ENCODE measurements around the gene PLA2G4B. TPM values are rescaled to one million over a fixed set of nuclear protein-coding genes. Genes with fewer than 3 reads are reported as not detected.
A peak's percentile ranks its signal among the peaks of the same experiment; 100 is the strongest.

The PLA2G4B gene
- total RNA-seq, 1 donor from 2014 or later: 1.8 TPM

DNA sequence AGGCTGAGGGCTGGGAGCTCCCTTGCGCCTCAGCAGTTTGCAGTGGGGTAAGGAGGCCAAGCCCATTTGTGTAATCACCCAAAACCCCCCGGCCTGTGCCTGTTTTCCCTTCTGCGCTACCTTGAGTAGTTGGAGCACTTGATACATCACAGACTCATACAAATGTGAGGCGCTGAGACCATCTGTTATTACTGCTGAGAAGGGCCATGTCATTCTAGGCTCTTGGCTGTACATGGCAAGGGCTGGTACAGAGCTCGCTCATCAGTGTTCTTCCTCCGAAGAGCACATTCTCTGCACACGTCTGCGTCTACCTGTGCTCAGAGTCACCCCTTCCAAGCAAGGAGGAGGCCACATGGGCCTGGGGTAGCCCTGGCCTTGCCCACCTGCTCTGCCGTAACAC is 9.3 kb downstream of the PLA2G4B start:
- Mint-ChIP-seq H3K27ac (ENCODE audit: unreplicated experiment) (no peak overlapping the region), H3K27me3 (ENCODE audit: low read depth, unreplicated experiment) (peaks cover 4% of the 10 kb centered on the region), H3K4me3 (ENCODE audit: unreplicated experiment) (no peak overlapping the region), H3K9me3 (ENCODE audit: unreplicated experiment) (no peaks in the 10 kb centered on the region), H3K36me3 (ENCODE audit: low read depth, unreplicated experiment) (peaks cover 16% of the 10 kb centered on the region), H3K4me1 (ENCODE audit: low read depth, unreplicated experiment) (peaks cover 5% of the 10 kb centered on the region)
- Histone ChIP-seq H3K4me2 (ENCODE audit: low read length) (no peak overlapping the region), H3K27ac (ENCODE audit: low read depth, low read length) (no peak overlapping the region), H2AFZ (ENCODE audit: low read depth, low read length) (no peak overlapping the region), H3K4me1 (ENCODE audit: insufficient read depth, low read length) (no peaks in the 10 kb centered on the region), H3K79me2 (ENCODE audit: insufficient read depth, low read length) (no peaks in the 10 kb centered on the region), H3K9me3 (ENCODE audit: insufficient read depth, low read depth, low read length) (no peaks in the 10 kb centered on the region), H3K4me3 (ENCODE audit: insufficient read depth, low read depth, low read length) (no peak overlapping the region), H4K20me1 (ENCODE audit: insufficient read depth, low read length) (no peaks in the 10 kb centered on the region), H3K9ac (ENCODE audit: low read length) (no peak overlapping the region), H3K36me3 (ENCODE audit: insufficient read depth, low read length) (peaks cover 3% of the 10 kb centered on the region), H3K27me3 (ENCODE audit: insufficient read depth, low read length) (no peaks in the 10 kb centered on the region)
- TF ChIP-seq, protein P1, sequence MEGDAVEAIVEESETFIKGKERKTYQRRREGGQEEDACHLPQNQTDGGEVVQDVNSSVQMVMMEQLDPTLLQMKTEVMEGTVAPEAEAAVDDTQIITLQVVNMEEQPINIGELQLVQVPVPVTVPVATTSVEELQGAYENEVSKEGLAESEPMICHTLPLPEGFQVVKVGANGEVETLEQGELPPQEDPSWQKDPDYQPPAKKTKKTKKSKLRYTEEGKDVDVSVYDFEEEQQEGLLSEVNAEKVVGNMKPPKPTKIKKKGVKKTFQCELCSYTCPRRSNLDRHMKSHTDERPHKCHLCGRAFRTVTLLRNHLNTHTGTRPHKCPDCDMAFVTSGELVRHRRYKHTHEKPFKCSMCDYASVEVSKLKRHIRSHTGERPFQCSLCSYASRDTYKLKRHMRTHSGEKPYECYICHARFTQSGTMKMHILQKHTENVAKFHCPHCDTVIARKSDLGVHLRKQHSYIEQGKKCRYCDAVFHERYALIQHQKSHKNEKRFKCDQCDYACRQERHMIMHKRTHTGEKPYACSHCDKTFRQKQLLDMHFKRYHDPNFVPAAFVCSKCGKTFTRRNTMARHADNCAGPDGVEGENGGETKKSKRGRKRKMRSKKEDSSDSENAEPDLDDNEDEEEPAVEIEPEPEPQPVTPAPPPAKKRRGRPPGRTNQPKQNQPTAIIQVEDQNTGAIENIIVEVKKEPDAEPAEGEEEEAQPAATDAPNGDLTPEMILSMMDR (IDR thresholded peaks at IDR 0.05; ENCODE audit: insufficient read depth, low read depth, low read length): no peak
- FAIRE-seq (no peak), DNase-seq (ENCODE audit: low read depth) (no peak)

DNA sequence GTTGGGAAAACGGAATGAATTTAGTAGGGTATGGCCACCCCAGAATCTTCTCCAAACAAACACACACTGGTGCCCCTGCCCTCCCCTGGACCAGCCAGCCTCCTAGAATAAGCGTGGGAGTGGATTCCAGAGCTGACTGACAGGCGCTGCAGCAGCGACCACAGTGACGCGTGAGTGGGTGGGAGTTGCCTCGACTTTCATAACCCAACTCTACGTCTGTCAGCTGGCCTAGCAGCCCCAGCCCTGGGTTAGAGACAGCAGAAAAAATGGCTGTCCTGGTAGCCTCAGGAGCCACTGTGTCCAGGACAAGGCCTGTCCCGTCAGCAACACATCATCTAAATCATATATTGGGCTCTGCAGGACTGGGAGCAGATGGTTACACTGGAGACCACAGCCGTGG is 10.0 kb downstream of the PLA2G4B start:
- Histone ChIP-seq H3K27ac (ENCODE audit: low read depth, low read length) (no peak overlapping the region), H3K36me3 (ENCODE audit: insufficient read depth, low read length) (peaks cover 3% of the 10 kb centered on the region), H3K9ac (ENCODE audit: low read length) (no peak overlapping the region), H3K79me2 (ENCODE audit: insufficient read depth, low read length) (no peaks in the 10 kb centered on the region), H3K4me1 (ENCODE audit: insufficient read depth, low read length) (no peaks in the 10 kb centered on the region), H3K9me3 (ENCODE audit: insufficient read depth, low read depth, low read length) (no peaks in the 10 kb centered on the region), H3K4me2 (ENCODE audit: low read length) (no peak overlapping the region), H4K20me1 (ENCODE audit: insufficient read depth, low read length) (no peaks in the 10 kb centered on the region), H2AFZ (ENCODE audit: low read depth, low read length) (no peak overlapping the region), H3K4me3 (ENCODE audit: insufficient read depth, low read depth, low read length) (no peak overlapping the region), H3K27me3 (ENCODE audit: insufficient read depth, low read length) (no peaks in the 10 kb centered on the region)
- DNase-seq (ENCODE audit: low read depth) (no peak), FAIRE-seq (no peak)
- Mint-ChIP-seq H3K27ac (ENCODE audit: unreplicated experiment) (no peak overlapping the region), H3K4me3 (ENCODE audit: unreplicated experiment) (peak overlapping the region; percentile 14), H3K4me1 (ENCODE audit: low read depth, unreplicated experiment) (peaks cover 5% of the 10 kb centered on the region), H3K9me3 (ENCODE audit: unreplicated experiment) (no peaks in the 10 kb centered on the region), H3K27me3 (ENCODE audit: low read depth, unreplicated experiment) (peaks cover 4% of the 10 kb centered on the region), H3K36me3 (ENCODE audit: low read depth, unreplicated experiment) (peaks cover 16% of the 10 kb centered on the region)
- TF ChIP-seq, protein P1 (IDR thresholded peaks at IDR 0.05; ENCODE audit: insufficient read depth, low read depth, low read length): no peak
- no peak for TF ChIP-seq EZH2 (IDR thresholded peaks at IDR 0.05; ENCODE audit: insufficient read depth, low read length)

DNA sequence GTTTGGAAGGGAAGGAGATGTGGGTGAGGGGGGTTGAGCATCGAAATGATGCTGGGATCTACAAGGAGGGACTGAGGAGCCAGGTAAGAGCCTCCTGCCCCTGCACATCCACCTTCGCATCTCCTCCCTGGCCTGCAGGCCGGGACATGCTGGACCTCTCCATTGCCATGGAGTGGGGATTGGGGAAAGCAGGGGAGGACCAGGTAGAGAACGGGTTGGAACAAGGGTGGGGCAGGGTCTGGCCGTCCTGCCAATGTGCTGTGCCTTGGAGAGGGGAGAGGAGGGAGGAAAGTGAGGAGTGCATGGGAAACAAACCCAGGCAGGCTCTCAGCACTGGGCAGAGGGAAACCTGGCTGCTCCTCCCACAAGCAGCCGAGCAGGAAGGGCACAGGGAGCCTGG is 10.6 kb downstream of the PLA2G4B start:
- no peak overlapping the region for H3K4me3 Mint-ChIP-seq (ENCODE audit: unreplicated experiment)
- TF ChIP-seq, protein P1 (IDR thresholded peaks at IDR 0.05; ENCODE audit: insufficient read depth, low read depth, low read length): no peak
- no peak for TF ChIP-seq EZH2 (IDR thresholded peaks at IDR 0.05; ENCODE audit: insufficient read depth, low read length)
- Histone ChIP-seq H3K9ac (ENCODE audit: low read length) (no peak overlapping the region), H3K27me3 (ENCODE audit: insufficient read depth, low read length) (no peaks in the 10 kb centered on the region), H3K79me2 (ENCODE audit: insufficient read depth, low read length) (no peaks in the 10 kb centered on the region), H4K20me1 (ENCODE audit: insufficient read depth, low read length) (no peaks in the 10 kb centered on the region), H3K4me2 (ENCODE audit: low read length) (no peak overlapping the region), H2AFZ (ENCODE audit: low read depth, low read length) (no peak overlapping the region), H3K9me3 (ENCODE audit: insufficient read depth, low read depth, low read length) (no peaks in the 10 kb centered on the region), H3K4me1 (ENCODE audit: insufficient read depth, low read length) (no peaks in the 10 kb centered on the region), H3K27ac (ENCODE audit: low read depth, low read length) (no peak overlapping the region), H3K4me3 (ENCODE audit: insufficient read depth, low read depth, low read length) (no peak overlapping the region), H3K36me3 (ENCODE audit: insufficient read depth, low read length) (peaks cover 3% of the 10 kb centered on the region)
- peaks cover 4% of the 10 kb centered on the region for H3K27me3 Mint-ChIP-seq (ENCODE audit: low read depth, unreplicated experiment)
- DNase-seq (ENCODE audit: low read depth): no peak
- no peak for FAIRE-seq
- H3K36me3 Mint-ChIP-seq (ENCODE audit: low read depth, unreplicated experiment): peaks cover 16% of the 10 kb centered on the region
- H3K4me1 Mint-ChIP-seq (ENCODE audit: low read depth, unreplicated experiment): peaks cover 5% of the 10 kb centered on the region
- no peak overlapping the region for H3K27ac Mint-ChIP-seq (ENCODE audit: unreplicated experiment)
- no peaks in the 10 kb centered on the region for H3K9me3 Mint-ChIP-seq (ENCODE audit: unreplicated experiment)

All from astrocyte (in vitro differentiated cells and primary cell).